ENCODE measurements around the gene FIGLA. TPM values are rescaled to one million over a fixed set of nuclear protein-coding genes. Genes with fewer than 3 reads are reported as not detected.
A peak's percentile ranks its signal among the peaks of the same experiment; 100 is the strongest.

FIGLA gene
- total RNA-seq, 1 experiment from 2014 or later, result not detected

DNA sequence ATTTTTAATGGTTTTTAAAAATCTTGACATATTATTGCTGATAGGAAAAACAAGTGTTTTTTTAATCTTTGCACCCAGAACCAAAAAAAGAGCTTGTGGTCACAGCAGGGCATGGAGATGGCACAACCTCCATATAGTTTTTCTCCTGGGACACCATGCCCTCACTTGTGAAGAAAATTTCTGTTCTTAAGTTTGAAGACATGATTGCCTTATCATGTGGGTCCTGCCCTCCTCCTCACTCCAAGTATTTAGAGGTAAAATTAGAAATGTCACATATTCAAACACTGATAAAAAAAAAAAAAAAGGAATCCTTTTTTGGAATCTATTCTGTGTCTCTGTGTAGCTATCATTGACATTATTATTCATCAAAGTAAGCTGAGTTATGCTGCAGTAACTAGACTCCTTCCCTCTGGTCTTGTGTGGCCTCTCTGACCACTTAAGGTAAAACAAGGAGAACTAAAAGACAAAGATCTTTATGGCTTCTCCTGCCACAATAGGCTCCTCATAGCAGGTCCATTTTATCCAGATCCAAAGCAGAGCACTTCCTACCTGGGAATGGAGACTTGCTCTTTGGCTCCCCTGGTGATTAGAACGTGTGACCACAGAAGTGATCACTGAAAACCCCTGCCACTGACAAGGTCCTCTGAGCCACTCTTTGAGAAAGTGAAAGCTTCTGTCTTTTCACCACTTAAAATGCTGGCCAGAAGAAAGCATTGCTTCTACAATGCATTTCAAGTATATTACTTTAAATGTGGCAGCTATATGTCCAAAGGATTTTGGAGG lies 42.2 kb downstream of the FIGLA start:
- no peaks in the 10 kb centered on the region for H3K9me2 ChIP-seq (ENCODE audit: insufficient read depth)
- H3K27me3 ChIP-seq (ENCODE audit: insufficient read depth, low read length), result no peaks in the 10 kb centered on the region
- no TSS peak for BruUV-seq (replicated peaks)
- no peaks in the 10 kb centered on the region for H3K4me1 ChIP-seq (ENCODE audit: control insufficient read depth in 1 of 2, insufficient read depth in 2 of 2, low read length in 2 of 2)
- H2AFZ ChIP-seq (ENCODE audit: low read depth, low read length, poor library complexity, severe bottlenecking), result no peak overlapping the region
- intact Hi-C loops (cut with micrococcal nuclease), result no loop called here
- TF ChIP-seq, protein P1, sequence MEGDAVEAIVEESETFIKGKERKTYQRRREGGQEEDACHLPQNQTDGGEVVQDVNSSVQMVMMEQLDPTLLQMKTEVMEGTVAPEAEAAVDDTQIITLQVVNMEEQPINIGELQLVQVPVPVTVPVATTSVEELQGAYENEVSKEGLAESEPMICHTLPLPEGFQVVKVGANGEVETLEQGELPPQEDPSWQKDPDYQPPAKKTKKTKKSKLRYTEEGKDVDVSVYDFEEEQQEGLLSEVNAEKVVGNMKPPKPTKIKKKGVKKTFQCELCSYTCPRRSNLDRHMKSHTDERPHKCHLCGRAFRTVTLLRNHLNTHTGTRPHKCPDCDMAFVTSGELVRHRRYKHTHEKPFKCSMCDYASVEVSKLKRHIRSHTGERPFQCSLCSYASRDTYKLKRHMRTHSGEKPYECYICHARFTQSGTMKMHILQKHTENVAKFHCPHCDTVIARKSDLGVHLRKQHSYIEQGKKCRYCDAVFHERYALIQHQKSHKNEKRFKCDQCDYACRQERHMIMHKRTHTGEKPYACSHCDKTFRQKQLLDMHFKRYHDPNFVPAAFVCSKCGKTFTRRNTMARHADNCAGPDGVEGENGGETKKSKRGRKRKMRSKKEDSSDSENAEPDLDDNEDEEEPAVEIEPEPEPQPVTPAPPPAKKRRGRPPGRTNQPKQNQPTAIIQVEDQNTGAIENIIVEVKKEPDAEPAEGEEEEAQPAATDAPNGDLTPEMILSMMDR (IDR thresholded peaks at IDR 0.05 in 2 of 3, conservative IDR thresholded peaks at IDR 0.05 in 1 of 3; ENCODE audit: borderline replicate concordance in 1 of 3, insufficient read depth in 1 of 3, low read depth in 2 of 3, low read length in 2 of 3), result peak in 2 of 3 experiments; percentile 41; a peak in 2 of 6 replicates
- TF ChIP-seq SP1 (IDR thresholded peaks at IDR 0.05; ENCODE audit: low read depth), result no peak
- H3K9me3 ChIP-seq (ENCODE audit: control insufficient read depth in 1 of 2, insufficient read depth in 1 of 2, low read depth in 1 of 2, low read length in 2 of 2), result no peaks in the 10 kb centered on the region
- H3K4me3 ChIP-seq (replicated peaks in 1 of 2; ENCODE audit: low read depth in 1 of 2, low read length in 2 of 2), result no peak overlapping the region
- RAD21 ChIA-PET (ENCODE audit: low non-redundant PET in 1 of 2, low total read pairs in 2 of 2, uncharacterized antibody in 2 of 2, unreplicated experiment in 2 of 2), result no interaction called here
- H4K20me1 ChIP-seq (ENCODE audit: insufficient read depth), result no peaks in the 10 kb centered on the region
- no peaks in the 10 kb centered on the region for H3K79me2 ChIP-seq (ENCODE audit: insufficient read depth, low read length)
- no peak overlapping the region for H3K9ac ChIP-seq (ENCODE audit: low read length)
- CTCF ChIA-PET, result no interaction called here
- no peak overlapping the region for H3K4me2 ChIP-seq (ENCODE audit: low read length)
- DNase-seq (ENCODE audit: low read depth, low spot score) (peak; percentile 10), ATAC-seq (peak; percentile 89)
- H3K36me3 ChIP-seq (ENCODE audit: control insufficient read depth in 1 of 2, insufficient read depth in 2 of 2, low read length in 2 of 2), result no peaks in the 10 kb centered on the region
- H3K27ac ChIP-seq (ENCODE audit: low read depth, low read length), result no peak overlapping the region
- POLR2A ChIA-PET, result interaction anchor here (1.0 kb wide), 1 partner anchor 21 kb away, joined by 3 read pairs; no protein-coding TSS in a partner anchor

DNA sequence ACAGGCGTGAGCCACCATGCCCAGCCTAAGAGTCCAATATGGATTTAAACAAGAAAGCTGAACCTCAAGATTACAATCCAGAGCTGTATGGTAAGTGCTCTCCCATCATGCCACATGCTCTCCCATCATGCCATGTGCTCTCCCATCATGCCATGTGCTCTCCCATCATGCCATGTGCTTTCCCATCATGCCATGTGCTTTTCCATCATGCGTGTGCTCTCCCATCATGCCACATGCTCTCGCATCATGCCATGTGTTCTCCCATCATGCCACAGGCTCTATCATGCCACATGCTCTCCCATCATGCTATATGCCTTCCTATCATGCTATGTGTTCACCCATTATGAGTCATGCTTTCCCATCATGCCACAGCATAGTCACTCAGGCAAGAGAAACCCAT lies 43.2 kb downstream of the FIGLA start:
- ChIA-PET POLR2A (no interaction called here), CTCF (no interaction called here), RAD21 (ENCODE audit: low non-redundant PET in 1 of 2, low total read pairs in 2 of 2, uncharacterized antibody in 2 of 2, unreplicated experiment in 2 of 2) (no interaction called here)
- H4K20me1 ChIP-seq (ENCODE audit: insufficient read depth), result no peaks in the 10 kb centered on the region
- no peaks in the 10 kb centered on the region for H3K27me3 ChIP-seq (ENCODE audit: insufficient read depth, low read length)
- H3K27ac ChIP-seq (ENCODE audit: low read depth, low read length), result no peak overlapping the region
- H3K79me2 ChIP-seq (ENCODE audit: insufficient read depth, low read length), result no peaks in the 10 kb centered on the region
- peak overlapping the region; percentile 60 for H2AFZ ChIP-seq (ENCODE audit: low read depth, low read length, poor library complexity, severe bottlenecking)
- DNase-seq (ENCODE audit: low read depth, low spot score) (no peak), ATAC-seq (no peak)
- no peak overlapping the region for H3K9ac ChIP-seq (ENCODE audit: low read length)
- H3K36me3 ChIP-seq (ENCODE audit: control insufficient read depth in 1 of 2, insufficient read depth in 2 of 2, low read length in 2 of 2), result no peaks in the 10 kb centered on the region
- H3K4me3 ChIP-seq (replicated peaks in 1 of 2; ENCODE audit: low read depth in 1 of 2, low read length in 2 of 2), result no peak overlapping the region
- no peak overlapping the region for H3K4me2 ChIP-seq (ENCODE audit: low read length)
- no peaks in the 10 kb centered on the region for H3K9me3 ChIP-seq (ENCODE audit: control insufficient read depth in 1 of 2, insufficient read depth in 1 of 2, low read depth in 1 of 2, low read length in 2 of 2)
- intact Hi-C loops (cut with micrococcal nuclease), result no loop called here
- no peaks in the 10 kb centered on the region for H3K9me2 ChIP-seq (ENCODE audit: insufficient read depth)
- H3K4me1 ChIP-seq (ENCODE audit: control insufficient read depth in 1 of 2, insufficient read depth in 2 of 2, low read length in 2 of 2), result no peaks in the 10 kb centered on the region
- TF ChIP-seq MAX (IDR thresholded peaks at IDR 0.05) (peak; percentile 30; the same call in 1 of the 2 replicates), POLR2A (IDR thresholded peaks at IDR 0.05; ENCODE audit: borderline replicate concordance, extremely low read depth, insufficient read depth, insufficient read length) (no peak)
- BruUV-seq (replicated peaks), result no TSS peak
